ENCODE measurements around the gene BCL11B. TPM values are rescaled to one million over a fixed set of nuclear protein-coding genes. Genes with fewer than 3 reads are reported as not detected.

BCL11B gene
- total and polyA plus RNA-seq, 10 of the 15 experiments (the other 5 are each of a cell fraction or from before 2014, with no cell fraction given) = 0.38 to 5.5 (median 1.3) TPM

DNA sequence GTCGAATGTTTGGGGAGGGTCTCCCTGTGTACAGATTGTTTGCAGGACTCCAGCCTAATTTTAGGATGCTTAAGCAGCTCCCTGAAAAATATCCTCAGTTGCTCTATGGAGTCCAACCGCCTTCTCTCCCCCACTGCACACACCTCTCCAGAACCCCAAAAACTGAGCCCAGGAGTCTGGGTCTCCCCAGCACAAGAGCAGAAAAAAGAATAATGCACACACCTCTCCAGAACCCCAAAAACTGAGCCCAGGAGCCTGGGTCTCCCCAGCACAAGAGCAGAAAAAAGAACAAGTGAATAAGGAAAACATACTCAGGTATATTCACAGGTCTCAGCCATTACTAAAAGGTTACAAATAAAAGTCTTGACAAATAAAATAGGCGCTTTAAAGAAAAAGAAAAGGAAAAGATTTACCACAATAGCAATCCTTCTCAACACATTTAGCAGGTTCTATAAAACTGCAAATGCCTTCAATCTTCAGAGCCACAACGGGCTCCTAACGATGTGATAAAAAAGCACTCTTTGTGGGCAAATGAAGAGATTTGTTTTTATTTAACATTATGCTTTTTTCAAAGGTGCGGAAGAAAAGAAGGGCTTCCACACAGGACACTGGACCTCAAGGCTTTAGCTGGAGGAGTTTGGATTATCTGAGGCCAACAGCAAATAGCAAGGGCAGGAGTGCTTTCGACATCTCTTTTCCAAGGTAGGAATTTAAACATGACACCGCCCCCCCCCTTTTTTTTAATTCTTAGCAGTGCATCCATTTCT is 8.2 kb downstream of the BCL11B start (continued):
- no peak for TF ChIP-seq RAD51 (IDR thresholded peaks at IDR 0.05)
- TF ChIP-seq TCF7 (IDR thresholded peaks at IDR 0.05; ENCODE audit: borderline replicate concordance) = no peak
- no peak for TF ChIP-seq IRF4 (IDR thresholded peaks at IDR 0.05; ENCODE audit: low read depth, low read length)

DNA sequence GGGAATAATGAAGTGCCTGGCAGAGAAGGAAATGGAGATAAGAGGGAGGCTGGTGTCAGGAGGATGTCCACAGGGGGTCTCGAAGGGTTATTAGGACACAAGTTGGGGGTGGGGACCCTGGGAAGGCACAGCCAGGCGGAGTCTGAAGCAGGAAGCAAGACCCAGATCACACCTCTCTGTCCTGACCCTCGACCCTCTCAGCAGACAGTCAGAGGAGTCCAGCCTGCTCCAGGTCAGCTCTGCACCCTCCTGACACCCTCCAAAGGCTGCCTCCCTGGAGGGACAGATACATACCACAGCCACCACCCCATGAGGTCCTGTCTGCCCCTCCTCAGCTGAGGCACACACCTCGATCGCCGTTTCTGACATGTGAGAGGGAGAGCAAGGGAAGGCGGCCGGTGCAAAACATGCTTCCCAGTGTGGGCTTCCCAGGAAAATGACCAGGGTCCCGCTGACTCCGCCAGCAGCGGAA is 9.0 kb downstream of the BCL11B start:
- Histone ChIP-seq H3K27me3 (replicated peaks in 1 of 2; ENCODE audit: control insufficient read depth in 2 of 2, insufficient read depth in 2 of 2, low read length in 1 of 2) (peaks cover 4 to 10% of the 10 kb centered on the region in 2 experiments; a peak in 2 of 4 replicates), H3K79me2 (ENCODE audit: control insufficient read depth, insufficient read depth, low read length) (no peaks in the 10 kb centered on the region), H3K9ac (ENCODE audit: control insufficient read depth, insufficient read depth, low read length) (no peak overlapping the region), H3K4me2 (ENCODE audit: control insufficient read depth, insufficient read depth) (no peak overlapping the region), H3K9me3 (replicated peaks; ENCODE audit: control insufficient read depth, insufficient read depth, low read length) (no peaks in the 10 kb centered on the region), H4K20me1 (ENCODE audit: control insufficient read depth, insufficient read depth) (no peaks in the 10 kb centered on the region), H2AFZ (ENCODE audit: control insufficient read depth, low read depth, low read length) (no peak overlapping the region), H3K27ac (ENCODE audit: control insufficient read depth, insufficient read depth) (no peak overlapping the region), H3K36me3 (ENCODE audit: control insufficient read depth in 2 of 2, insufficient read depth in 2 of 2, low read length in 1 of 2) (no peaks in the 10 kb centered on the region), H3K4me1 (ENCODE audit: control insufficient read depth, insufficient read depth, low read length) (no peaks in the 10 kb centered on the region), H3K4me3 (no peak overlapping the region)
- RAD21 ChIA-PET (ENCODE audit: unreplicated experiment) = interaction anchor here (1.4 to 10.2 kb wide), 2 partner anchors 1056 to 1125 kb away, joined by 3 to 91 read pairs; no protein-coding TSS in a partner anchor
- peak; percentile 8; the same call in 1 of the 3 replicates for ATAC-seq
- no peak for DNase-seq (ENCODE audit: low read depth, low spot score)
- POLR2A ChIA-PET = interaction anchor here (0.6 to 1.2 kb wide), 2 partner anchors 24 to 1122 kb away, joined by 3 to 8 read pairs; no protein-coding TSS in a partner anchor
- CTCF ChIA-PET = interaction anchor here (1.0 to 8.4 kb wide), 3 partner anchors 18 to 1126 kb away, joined by 3 to 83 read pairs (median 3); no protein-coding TSS in a partner anchor
- 15% methylated on average over 10 of the region's 11 CpGs for WGBS (ENCODE audit: insufficient coverage, insufficient replicate concordance, low lambda C conversion rate, missing lambda C conversion rate)
- SMC1A ChIA-PET (ENCODE audit: uncharacterized antibody, unreplicated experiment) = interaction anchor here (0.6 to 1.2 kb wide), 4 partner anchors 12 to 1036 kb away, joined by 3 read pairs; no protein-coding TSS in a partner anchor
- BruUV-seq (replicated peaks) = no TSS peak
- in situ Hi-C loops (cut with MboI) = loop anchor here (10.0 to 25.0 kb wide), 2 partner anchors 1126 to 1558 kb away; no protein-coding TSS in a partner anchor
- FAIRE-seq = no peak
- intact Hi-C loops (cut with micrococcal nuclease; ENCODE audit: unreplicated experiment) = loop anchor here (10.0 kb wide), 2 partner anchors 1068 to 1548 kb away; no protein-coding TSS in a partner anchor
- TF ChIP-seq TCF7 (IDR thresholded peaks at IDR 0.05; ENCODE audit: borderline replicate concordance) (no peak), MEF2B (IDR thresholded peaks at IDR 0.05; ENCODE audit: partially characterized antibody, poor library complexity, severe bottlenecking) (no peak), NFIC (IDR thresholded peaks at IDR 0.05; ENCODE audit: low read depth, low read length) (no peak), DPF2 (IDR thresholded peaks at IDR 0.05) (no peak), JUND (IDR thresholded peaks at IDR 0.05; ENCODE audit: low read depth, low read length) (no peak), SIX5 (IDR thresholded peaks at IDR 0.05; ENCODE audit: low read depth, low read length, severe bottlenecking) (no peak), KDM1A (IDR thresholded peaks at IDR 0.05; ENCODE audit: borderline replicate concordance) (no peak), KLF5 (IDR thresholded peaks at IDR 0.05; ENCODE audit: partially characterized antibody) (no peak), ASH2L (IDR thresholded peaks at IDR 0.05; ENCODE audit: borderline replicate concordance, low read depth) (no peak), YBX1 (IDR thresholded peaks at IDR 0.05) (no peak), NR2F1 (conservative IDR thresholded peaks at IDR 0.05) (no peak), HDAC2 (IDR thresholded peaks at IDR 0.05) (no peak), JUNB (IDR thresholded peaks at IDR 0.05) (no peak), SPI1 (IDR thresholded peaks at IDR 0.05; ENCODE audit: borderline replicate concordance, insufficient read depth, low read depth, low read length) (no peak)
- TF ChIP-seq, protein P1, sequence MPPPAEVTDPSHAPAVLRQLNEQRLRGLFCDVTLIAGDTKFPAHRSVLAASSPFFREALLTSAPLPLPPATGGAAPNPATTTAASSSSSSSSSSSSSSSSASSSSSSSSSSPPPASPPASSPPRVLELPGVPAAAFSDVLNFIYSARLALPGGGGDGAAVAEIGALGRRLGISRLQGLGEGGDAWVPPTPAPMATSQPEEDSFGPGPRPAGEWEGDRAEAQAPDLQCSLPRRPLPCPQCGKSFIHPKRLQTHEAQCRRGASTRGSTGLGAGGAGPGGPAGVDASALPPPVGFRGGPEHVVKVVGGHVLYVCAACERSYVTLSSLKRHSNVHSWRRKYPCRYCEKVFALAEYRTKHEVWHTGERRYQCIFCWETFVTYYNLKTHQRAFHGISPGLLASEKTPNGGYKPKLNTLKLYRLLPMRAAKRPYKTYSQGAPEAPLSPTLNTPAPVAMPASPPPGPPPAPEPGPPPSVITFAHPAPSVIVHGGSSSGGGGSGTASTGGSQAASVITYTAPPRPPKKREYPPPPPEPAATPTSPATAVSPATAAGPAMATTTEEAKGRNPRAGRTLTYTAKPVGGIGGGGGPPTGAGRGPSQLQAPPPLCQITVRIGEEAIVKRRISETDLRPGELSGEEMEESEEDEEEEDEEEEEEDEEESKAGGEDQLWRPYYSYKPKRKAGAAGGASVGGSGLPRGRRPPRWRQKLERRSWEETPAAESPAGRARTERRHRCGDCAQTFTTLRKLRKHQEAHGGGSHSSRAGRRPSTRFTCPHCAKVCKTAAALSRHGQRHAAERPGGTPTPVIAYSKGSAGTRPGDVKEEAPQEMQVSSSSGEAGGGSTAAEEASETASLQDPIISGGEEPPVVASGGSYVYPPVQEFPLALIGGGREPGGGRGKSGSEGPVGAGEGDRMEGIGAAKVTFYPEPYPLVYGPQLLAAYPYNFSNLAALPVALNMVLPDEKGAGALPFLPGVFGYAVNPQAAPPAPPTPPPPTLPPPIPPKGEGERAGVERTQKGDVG (CRISPR knock-in tag; IDR thresholded peaks at IDR 0.05) = no peak
